OCI-LY3 (cell line): Measurements from ENCODE around the gene CREB5.

Experiments
- EZH2phosphoT487 ChIP-seq: fragments of 200-600 bp; shearing (Covaris generic); IDR thresholded peaks from 2 replicates; pipeline ENCODE4 v1.6.1; 2018; ENCODE audit warnings: antibody characterized with exemption, mixed run types, low read depth
- TF ChIP-seq, protein P1 (sequence below): fragments of 200-600, 300-600 bp; sonication (generic); IDR thresholded peaks from 2 replicates; pipeline ENCODE4 v1.5.1; 2014; ENCODE audit warnings: antibody characterized with exemption, low read length, low read depth

- TF ChIP-seq, protein P1, sequence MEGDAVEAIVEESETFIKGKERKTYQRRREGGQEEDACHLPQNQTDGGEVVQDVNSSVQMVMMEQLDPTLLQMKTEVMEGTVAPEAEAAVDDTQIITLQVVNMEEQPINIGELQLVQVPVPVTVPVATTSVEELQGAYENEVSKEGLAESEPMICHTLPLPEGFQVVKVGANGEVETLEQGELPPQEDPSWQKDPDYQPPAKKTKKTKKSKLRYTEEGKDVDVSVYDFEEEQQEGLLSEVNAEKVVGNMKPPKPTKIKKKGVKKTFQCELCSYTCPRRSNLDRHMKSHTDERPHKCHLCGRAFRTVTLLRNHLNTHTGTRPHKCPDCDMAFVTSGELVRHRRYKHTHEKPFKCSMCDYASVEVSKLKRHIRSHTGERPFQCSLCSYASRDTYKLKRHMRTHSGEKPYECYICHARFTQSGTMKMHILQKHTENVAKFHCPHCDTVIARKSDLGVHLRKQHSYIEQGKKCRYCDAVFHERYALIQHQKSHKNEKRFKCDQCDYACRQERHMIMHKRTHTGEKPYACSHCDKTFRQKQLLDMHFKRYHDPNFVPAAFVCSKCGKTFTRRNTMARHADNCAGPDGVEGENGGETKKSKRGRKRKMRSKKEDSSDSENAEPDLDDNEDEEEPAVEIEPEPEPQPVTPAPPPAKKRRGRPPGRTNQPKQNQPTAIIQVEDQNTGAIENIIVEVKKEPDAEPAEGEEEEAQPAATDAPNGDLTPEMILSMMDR = no peak
- no peak for TF ChIP-seq EZH2phosphoT487
Measured at GRCh38 chr7:28668085-28668484, 255.8 kb downstream of the CREB5 start.
